ENCODE measurements around the gene SDC4.

DNA sequence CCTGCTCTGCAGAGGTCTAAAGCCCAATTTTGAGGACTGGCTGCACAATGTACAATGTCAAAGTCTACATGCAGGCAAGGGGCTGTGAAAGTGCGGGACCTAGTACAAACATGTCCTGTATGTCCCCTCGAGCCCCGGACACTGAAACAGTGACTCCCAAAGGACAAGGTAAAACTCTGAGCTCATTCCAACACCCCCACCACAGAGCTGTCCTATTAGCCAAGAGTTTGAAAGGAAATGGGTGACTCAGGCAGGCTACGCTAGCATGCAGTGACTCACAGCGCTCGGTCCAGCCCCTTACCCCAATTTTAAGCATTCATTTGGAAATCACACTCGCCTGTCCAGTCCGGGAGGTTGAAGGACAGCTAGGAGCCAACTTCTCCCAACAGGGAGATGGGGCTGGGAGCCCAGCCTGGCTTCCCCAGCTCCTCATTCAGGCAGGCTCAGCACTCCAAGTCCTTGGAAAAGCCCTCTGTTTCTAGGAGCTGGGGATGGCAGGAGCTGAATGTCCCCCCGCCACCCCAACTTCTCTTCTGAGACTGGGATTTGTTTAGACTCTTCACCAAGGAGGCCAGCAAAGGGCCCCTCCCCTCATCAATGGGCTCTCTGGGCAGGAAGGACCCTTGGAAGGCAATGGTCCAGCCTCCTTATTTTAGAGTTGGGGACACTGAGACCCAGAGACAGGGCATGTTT lies 3.9 kb downstream of the SDC4 start:
- TF ChIP-seq, protein P1, sequence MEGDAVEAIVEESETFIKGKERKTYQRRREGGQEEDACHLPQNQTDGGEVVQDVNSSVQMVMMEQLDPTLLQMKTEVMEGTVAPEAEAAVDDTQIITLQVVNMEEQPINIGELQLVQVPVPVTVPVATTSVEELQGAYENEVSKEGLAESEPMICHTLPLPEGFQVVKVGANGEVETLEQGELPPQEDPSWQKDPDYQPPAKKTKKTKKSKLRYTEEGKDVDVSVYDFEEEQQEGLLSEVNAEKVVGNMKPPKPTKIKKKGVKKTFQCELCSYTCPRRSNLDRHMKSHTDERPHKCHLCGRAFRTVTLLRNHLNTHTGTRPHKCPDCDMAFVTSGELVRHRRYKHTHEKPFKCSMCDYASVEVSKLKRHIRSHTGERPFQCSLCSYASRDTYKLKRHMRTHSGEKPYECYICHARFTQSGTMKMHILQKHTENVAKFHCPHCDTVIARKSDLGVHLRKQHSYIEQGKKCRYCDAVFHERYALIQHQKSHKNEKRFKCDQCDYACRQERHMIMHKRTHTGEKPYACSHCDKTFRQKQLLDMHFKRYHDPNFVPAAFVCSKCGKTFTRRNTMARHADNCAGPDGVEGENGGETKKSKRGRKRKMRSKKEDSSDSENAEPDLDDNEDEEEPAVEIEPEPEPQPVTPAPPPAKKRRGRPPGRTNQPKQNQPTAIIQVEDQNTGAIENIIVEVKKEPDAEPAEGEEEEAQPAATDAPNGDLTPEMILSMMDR (conservative IDR thresholded peaks at IDR 0.05): no peak
- no peak for TF ChIP-seq ZFX (IDR thresholded peaks at IDR 0.05)

Measured in C4-2B (cell line).